Omental fat pad (tissue), 4 donors: Measurements from ENCODE around the gene CCDC74A. TPM values are rescaled to one million over a fixed set of nuclear protein-coding genes. Genes with fewer than 3 reads are reported as not detected.
"Not testable (repeated sequence)": the region's sequence is repeated elsewhere in the genome, so short reads cannot be mapped to it uniquely, and the experiment has no call there.

Experiments
- ATAC-seq: fragments of 150-250 bp; one replicate; pipeline ENCODE4 v1.9.1; 2016; ENCODE audit warnings: mild to moderate bottlenecking, moderate library complexity; ENCODE audit not compliant: low FRiP score
- DNase-seq: peaks from one replicate; pipeline ENCODE4 v3.0.0-alpha.2; 2019; ENCODE audit warnings: low spot score
- total RNA-seq, 4 donors: library from RNA; depleted of rRNA; stranded (reverse); fragments of >200 nt; gene quantifications; one replicate each; pipeline ENCODE4 v1.1.0, GENCODE V29; 2016
- TF ChIP-seq, protein P1 (sequence below), 3 donors: fragments of 450-650 bp; IDR thresholded peaks; one replicate each; pipeline ENCODE4 v1.5.1; 2016 to 2017; ENCODE audit warnings: antibody characterized with exemption in 3 of 3, mild to moderate bottlenecking in 3 of 3, moderate library complexity in 2 of 3

CCDC74A gene
- total RNA-seq, 4 donors from 2014 or later, result 1.7 to 7.4 (median 2.8) TPM

- DNase-seq, result no peak
- no peak for ATAC-seq
- TF ChIP-seq, protein P1, sequence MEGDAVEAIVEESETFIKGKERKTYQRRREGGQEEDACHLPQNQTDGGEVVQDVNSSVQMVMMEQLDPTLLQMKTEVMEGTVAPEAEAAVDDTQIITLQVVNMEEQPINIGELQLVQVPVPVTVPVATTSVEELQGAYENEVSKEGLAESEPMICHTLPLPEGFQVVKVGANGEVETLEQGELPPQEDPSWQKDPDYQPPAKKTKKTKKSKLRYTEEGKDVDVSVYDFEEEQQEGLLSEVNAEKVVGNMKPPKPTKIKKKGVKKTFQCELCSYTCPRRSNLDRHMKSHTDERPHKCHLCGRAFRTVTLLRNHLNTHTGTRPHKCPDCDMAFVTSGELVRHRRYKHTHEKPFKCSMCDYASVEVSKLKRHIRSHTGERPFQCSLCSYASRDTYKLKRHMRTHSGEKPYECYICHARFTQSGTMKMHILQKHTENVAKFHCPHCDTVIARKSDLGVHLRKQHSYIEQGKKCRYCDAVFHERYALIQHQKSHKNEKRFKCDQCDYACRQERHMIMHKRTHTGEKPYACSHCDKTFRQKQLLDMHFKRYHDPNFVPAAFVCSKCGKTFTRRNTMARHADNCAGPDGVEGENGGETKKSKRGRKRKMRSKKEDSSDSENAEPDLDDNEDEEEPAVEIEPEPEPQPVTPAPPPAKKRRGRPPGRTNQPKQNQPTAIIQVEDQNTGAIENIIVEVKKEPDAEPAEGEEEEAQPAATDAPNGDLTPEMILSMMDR (IDR thresholded peaks at IDR 0.05), result no peak
Observed at GRCh38 chr2:131516011-131516410, 11.7 kb upstream of the CCDC74A start.

DNA sequence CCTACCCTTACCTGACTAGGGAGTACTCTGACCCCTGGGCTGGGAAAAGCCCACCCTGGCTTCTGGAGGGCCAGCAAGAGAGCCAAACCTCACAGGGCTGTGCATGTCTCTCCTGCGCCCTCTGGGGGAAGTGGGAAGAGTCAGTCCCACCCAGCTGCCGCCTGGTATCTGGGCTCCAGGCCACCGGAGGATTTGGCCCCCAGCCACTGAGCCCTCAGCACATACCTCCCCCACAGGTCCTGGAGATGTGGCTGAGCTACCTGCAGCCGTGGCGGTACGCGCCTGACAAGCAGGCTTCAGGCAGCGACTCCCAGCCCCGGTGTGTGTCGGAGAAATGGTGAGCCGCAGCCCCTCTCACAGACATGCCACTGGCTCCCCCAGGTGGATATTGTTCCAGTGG lies 11.1 kb upstream of the CCDC74A start:
- not testable (repeated sequence) for ATAC-seq, DNase-seq

DNA sequence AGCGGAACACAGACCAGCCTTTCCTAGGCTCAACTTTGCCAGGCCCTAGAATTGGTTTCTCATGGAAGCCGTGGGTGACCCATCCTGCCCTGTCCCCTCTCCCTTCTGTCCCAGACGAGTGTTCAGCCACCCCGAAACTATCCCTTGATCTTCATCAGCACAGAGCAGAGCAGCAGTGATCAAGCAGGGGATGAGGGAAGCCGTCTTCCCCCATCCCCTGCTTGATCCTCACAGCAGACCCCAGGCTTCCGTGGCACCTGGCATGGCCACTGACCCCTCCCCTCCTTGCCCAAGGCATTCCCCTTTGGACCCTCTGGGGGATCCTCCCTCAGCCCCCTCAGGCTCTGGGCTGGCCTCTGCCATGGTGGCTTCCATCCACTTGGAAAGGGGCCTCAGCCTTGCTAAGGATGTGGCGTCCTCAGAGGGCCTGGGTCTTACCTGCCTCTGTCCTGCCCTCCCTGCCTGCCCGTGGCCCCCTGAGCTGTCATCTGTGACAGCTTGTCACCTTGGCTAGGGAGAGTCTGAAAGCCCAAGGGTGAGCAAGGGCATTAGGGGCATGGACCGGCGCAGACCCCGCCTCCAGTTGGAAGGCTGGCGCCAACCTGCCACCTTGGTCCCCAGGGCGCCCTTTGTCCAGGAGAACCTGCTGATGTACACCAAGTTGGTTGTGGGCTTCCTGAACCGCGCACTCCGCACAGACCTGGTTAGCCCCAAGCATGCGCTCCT lies 10.4 kb upstream of the CCDC74A start:
- ATAC-seq, result no peak
- DNase-seq, result no peak
- TF ChIP-seq, protein P1 (IDR thresholded peaks at IDR 0.05), result no peak

DNA sequence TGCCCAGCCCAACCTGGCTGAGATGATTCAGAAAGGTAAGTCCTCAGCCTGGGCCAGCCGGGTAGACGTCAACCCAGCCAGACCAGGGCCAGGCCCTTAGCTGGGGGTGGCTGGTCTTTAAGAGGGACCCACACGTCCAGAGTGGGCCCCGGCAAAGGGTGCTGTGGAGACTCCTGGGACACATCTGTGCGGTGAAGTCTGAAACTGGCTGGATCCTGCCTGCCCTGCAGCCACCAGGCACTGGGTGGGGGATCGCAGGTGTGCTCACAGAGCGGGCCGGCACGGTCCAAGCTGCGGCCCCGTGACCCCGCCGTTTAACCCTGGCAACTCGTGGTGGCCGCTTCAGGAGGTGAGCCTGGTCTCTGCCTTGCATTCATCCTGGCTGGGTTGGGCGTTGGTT lies 9.8 kb upstream of the CCDC74A start:
- not testable (repeated sequence) for DNase-seq, ATAC-seq

- ATAC-seq, result not testable (repeated sequence)
Observed at GRCh38 chr2:131518531-131518930, 9.2 kb upstream of the CCDC74A start.

GRCh38 chr2:131519466-131519865 lies 8.2 kb upstream of the CCDC74A start:
- ATAC-seq (no peak), DNase-seq (no peak)
- TF ChIP-seq, protein P1 (IDR thresholded peaks at IDR 0.05), result no peak

More at GRCh38 chr2:131518531-131518930, 9.2 kb upstream of the CCDC74A start:
- not testable (repeated sequence) for DNase-seq

GRCh38 chr2:131519871-131520470 lies 7.7 kb upstream of the CCDC74A start:
- DNase-seq, ATAC-seq: not testable (repeated sequence)

DNA sequence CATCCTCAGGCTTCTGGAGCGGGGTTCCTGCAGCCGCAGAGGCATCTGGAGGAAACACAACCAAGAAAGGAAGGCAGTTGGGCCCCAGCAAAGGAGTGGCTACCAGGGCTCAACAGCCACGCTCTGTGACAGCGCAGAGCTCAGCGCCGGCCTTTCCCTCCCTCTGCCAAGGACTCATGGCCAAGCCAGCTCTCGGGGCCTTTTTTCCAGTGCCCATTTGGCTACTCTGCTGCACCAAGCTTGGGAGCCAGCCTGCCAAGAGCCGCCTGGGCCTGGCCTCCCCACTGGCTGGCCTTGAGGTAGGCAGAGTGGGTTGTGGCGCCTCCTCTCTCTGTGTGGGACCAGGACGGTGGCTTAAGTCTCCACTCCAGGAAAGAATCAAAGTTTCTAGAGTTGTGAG lies 7.2 kb upstream of the CCDC74A start:
- no peak for DNase-seq
- no peak for ATAC-seq

GRCh38 chr2:131521524-131521923 lies 6.2 kb upstream of the CCDC74A start:
- DNase-seq, ATAC-seq: not testable (repeated sequence)

More for the DNA sequence above, 7.2 kb upstream of the CCDC74A start:
- TF ChIP-seq, protein P1 (IDR thresholded peaks at IDR 0.05), result no peak
